AG04450 (cell line): ENCODE measurements around the gene RPL35. TPM values are rescaled to one million over a fixed set of nuclear protein-coding genes. Genes with fewer than 3 reads are reported as not detected.

ENCODE experiments used
- CTCF ChIA-PET: fragments of 300-600, 350-600 bp; formaldehyde crosslinking; extraction: SDS; loops from one replicate; lab custom pipeline; 2022; ENCODE audit warnings: antibody characterized with exemption, inconsistent platforms; lab: Charles Lee
- POLR2A ChIA-PET: fragments of 350-600 bp; formaldehyde crosslinking; extraction: SDS; loops from one replicate; lab custom pipeline; 2021; ENCODE audit warnings: antibody characterized with exemption, inconsistent platforms; lab: Yijun Ruan, JAX
- DNase-seq: peaks from one replicate; pipeline ENCODE4 v3.0.0-alpha.2; 2011; ENCODE audit warnings: low read depth, low spot score
- H3K27ac ChIP-seq: one replicate; pipeline ENCODE4 v1.5.1; 2012; ENCODE audit warnings: low read depth, low read length, control low read depth
- H3K27me3 ChIP-seq: one replicate; pipeline ENCODE4 v1.6.0; 2012; ENCODE audit warnings: low read length; ENCODE audit not compliant: control insufficient read depth, insufficient read depth
- H3K4me3 ChIP-seq: 2 replicates; pipeline ENCODE4 v1.5.1; 2011; ENCODE audit warnings: mild to moderate bottlenecking, low read depth, low read length, control low read depth
- H3K9me3 ChIP-seq: 2 replicates; pipeline ENCODE4 v1.5.1; 2012; ENCODE audit warnings: low read length; ENCODE audit not compliant: control insufficient read depth, insufficient read depth
- CTCF ChIP-seq: IDR thresholded peaks from 2 replicates; pipeline ENCODE4 v1.5.1; 2011; ENCODE audit warnings: low read depth, low read length, control low read depth, inconsistent platforms
- polyA plus RNA-seq: library from polyadenylated mRNA; depleted of rRNA; stranded (reverse); fragments of >200 nt; gene quantifications from 2 replicates; pipeline ENCODE4 v1.2.3, GENCODE V29; 2011; rRNA removed
- small RNA-seq: library from RNA; depleted of rRNA; stranded (forward); fragments of <200 nt; gene quantifications from one replicate; pipeline ENCODE3, GENCODE V24; 2012; ENCODE audit warnings: low read depth; ENCODE audit not compliant: insufficient read length

The RPL35 gene
- polyA plus RNA-seq, 1 experiment, result 2,283 TPM

- CTCF ChIA-PET, result interaction anchor here (0.5 to 1.7 kb wide), 4 partner anchors 31 to 44 kb away, joined by 3 to 9 read pairs (median 4); partner anchors contain the start of genes NR6A1 and WDR38
- Histone ChIP-seq H3K4me3 (no peak overlapping the region), H3K27ac (no peak overlapping the region), H3K9me3 (peaks cover 9% of the 10 kb centered on the region; the same call in 1 of the 2 replicates), H3K27me3 (no peaks in the 10 kb centered on the region)
- DNase-seq, result no peak
- no peak for TF ChIP-seq CTCF
- POLR2A ChIA-PET, result interaction anchor here (1.1 to 3.4 kb wide), 3 partner anchors 17 to 32 kb away, joined by 3 to 27 read pairs (median 6); partner anchors contain the start of gene OLFML2A
Measured at GRCh38 chr9:124809741-124810500, 51.8 kb downstream of the RPL35 start.

GRCh38 chr9:124809211-124809610, 52.5 kb downstream of the RPL35 start:
- POLR2A ChIA-PET, result interaction anchor here (1.0 kb wide), 1 partner anchor 43 kb away, joined by 3 read pairs; no protein-coding TSS in a partner anchor
- CTCF ChIA-PET, result interaction anchor here (1.0 to 1.4 kb wide), 2 partner anchors 30 to 44 kb away, joined by 5 to 9 read pairs; partner anchors contain the start of gene WDR38
- TF ChIP-seq CTCF, result no peak

GRCh38 chr9:124808246-124808956, 53.4 kb downstream of the RPL35 start:
- peaks cover 9% of the 10 kb centered on the region; the same call in 1 of the 2 replicates for H3K9me3 ChIP-seq
- H3K4me3 ChIP-seq, result no peak overlapping the region
- no peaks in the 10 kb centered on the region for H3K27me3 ChIP-seq

More at GRCh38 chr9:124809211-124809610, 52.5 kb downstream of the RPL35 start:
- H3K9me3 ChIP-seq, result peaks cover 9% of the 10 kb centered on the region; the same call in 1 of the 2 replicates
- H3K27ac ChIP-seq, result no peak overlapping the region
- H3K27me3 ChIP-seq, result no peaks in the 10 kb centered on the region
- DNase-seq, result no peak
- H3K4me3 ChIP-seq, result no peak overlapping the region

More at GRCh38 chr9:124808246-124808956, 53.4 kb downstream of the RPL35 start:
- TF ChIP-seq CTCF, result no peak
- ChIA-PET CTCF (interaction anchor here (1.0 to 1.4 kb wide), 3 partner anchors 29 to 45 kb away, joined by 3 to 9 read pairs (median 5); partner anchors contain the start of gene WDR38), POLR2A (interaction anchor here (0.6 to 1.0 kb wide), 2 partner anchors 32 to 44 kb away, joined by 3 read pairs; no protein-coding TSS in a partner anchor)
- no peak for DNase-seq
- H3K27ac ChIP-seq, result no peak overlapping the region

Small RNA genes within 50 kb of the gene (small RNA-seq; reads per million reads assigned to genes)
- not detected for gene RNU4-82P

Other genes starting within 250 kb of the RPL35 start
- gene NR6A1, start 90.6 kb downstream of the RPL35 start, polyA plus RNA-seq, result 0.10 and 0.12 TPM in 2 replicates
- gene OLFML2A, start 84.8 kb downstream of the RPL35 start, polyA plus RNA-seq, result 22.3 and 34.4 TPM in 2 replicates
- not detected in 2 replicates for gene WDR38, start 8.5 kb downstream of the RPL35 start, polyA plus RNA-seq
- 45.8 and 62.0 TPM in 2 replicates for gene ARPC5L, start 173 bp upstream of the RPL35 start, polyA plus RNA-seq
- 12.0 and 13.1 TPM in 2 replicates for gene GOLGA1, start 79.1 kb upstream of the RPL35 start, polyA plus RNA-seq